HK-2 (cell line): ENCODE measurements around the gene DENND6B.
"Not testable (repeated sequence)": the region's sequence is repeated elsewhere in the genome, so short reads cannot be mapped to it uniquely, and the experiment has no call there.

Experiments used
- DNase-seq: peaks from one replicate; pipeline ENCODE4 v3.0.0-alpha.2; 2018; ENCODE audit not compliant: unreplicated experiment

Gene DENND6B, protein sequence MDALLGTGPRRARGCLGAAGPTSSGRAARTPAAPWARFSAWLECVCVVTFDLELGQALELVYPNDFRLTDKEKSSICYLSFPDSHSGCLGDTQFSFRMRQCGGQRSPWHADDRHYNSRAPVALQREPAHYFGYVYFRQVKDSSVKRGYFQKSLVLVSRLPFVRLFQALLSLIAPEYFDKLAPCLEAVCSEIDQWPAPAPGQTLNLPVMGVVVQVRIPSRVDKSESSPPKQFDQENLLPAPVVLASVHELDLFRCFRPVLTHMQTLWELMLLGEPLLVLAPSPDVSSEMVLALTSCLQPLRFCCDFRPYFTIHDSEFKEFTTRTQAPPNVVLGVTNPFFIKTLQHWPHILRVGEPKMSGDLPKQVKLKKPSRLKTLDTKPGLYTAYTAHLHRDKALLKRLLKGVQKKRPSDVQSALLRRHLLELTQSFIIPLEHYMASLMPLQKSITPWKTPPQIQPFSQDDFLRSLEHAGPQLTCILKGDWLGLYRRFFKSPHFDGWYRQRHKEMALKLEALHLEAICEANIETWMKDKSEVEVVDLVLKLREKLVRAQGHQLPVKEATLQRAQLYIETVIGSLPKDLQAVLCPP

DNA sequence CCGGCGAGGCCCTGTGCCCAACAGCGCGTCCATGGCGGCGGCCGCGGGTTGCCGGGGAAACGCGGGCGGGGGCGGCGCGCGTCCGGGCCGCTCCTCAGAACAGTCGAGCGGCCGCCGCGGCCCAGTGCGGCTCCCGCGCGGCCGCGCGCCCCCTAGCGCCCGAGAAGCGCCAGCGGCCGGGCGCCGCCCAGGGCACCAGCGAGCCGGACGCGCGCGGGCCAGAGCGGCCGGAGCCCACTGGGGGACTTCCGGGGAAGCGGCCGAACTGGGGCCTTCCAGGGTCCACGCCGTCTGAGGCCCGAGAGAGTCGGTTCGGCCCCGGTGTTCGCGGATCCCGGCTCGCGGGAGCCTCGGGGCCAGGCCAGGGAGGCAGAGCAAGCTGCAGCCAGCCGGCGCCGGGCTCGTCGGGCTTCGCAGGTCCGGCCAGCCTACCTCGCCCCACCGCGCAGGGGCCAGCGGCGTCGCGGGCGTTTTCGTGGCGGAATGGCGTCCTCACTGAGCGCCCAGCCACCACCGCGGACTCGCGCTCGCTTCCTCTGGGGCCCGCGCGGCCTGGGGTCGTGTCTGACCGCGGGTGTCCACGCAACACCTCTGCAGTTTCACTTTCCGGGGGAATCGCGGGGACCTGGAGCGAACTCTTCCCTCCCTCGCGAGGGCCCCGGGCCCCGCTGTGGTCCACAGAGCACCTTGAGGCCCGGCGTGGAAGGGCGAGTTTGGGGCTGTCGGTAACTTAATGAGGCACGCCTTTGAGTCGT is at the start of gene DENND6B:
TSS of gene DENND6B (minus strand) at position 57 of the 755 bp plus-strand sequence. CDS start at position 33, 24 bp downstream.
- peak; percentile 75 for DNase-seq

DNA sequence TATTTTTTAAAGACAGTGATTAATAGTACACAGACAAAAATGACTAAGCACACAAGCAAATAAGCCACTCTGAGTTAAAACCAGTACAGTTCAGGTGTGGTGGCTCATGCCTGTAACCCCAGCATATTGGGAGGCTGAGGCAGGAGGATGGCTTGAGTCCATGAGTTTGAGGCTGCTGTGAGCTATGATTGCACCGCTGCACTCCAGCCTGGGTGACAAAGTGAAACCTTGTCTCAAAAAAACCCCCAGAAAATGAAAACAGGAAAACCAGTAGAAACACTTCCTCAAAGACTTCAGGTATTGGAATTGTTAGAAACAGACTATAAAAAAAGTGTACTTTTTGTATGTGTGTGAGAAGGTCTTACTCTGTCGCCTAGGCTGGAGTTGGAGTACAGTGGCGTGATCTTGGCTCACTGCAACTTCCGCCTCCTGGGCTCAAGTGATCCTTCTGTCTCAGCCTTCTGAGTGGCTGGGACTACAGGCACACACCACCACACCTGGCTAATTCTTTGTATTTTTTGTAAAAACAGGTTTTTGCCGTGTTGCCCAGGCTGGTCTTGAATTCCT is 49.4 kb upstream of the DENND6B start:
- no peak for DNase-seq

DNA sequence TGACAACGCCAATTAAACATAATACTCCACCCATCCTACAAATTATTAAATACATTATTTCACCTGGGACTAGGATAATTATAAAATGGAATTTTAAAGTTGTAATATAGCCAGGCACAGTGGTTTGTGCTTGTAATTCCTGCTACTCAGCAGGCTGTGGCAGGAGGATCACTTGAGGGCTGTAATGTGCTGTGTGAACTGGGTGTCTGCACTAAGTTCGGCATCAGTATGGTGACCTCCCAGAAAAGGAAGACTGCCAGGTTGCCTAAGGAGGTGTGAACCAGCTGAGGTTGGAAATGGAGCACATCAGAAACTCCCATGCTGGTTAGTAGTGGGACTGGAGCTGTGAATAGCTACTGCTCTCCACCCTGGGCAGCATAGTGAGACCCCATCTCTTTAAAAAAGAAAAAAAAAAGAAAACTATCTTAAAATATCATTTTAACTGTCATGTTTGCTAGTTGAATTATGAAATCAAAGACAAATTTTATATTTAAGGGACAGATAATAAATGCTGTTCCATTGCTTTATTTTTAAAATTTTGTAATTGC is 44.4 kb upstream of the DENND6B start:
- DNase-seq, result no peak

DNA sequence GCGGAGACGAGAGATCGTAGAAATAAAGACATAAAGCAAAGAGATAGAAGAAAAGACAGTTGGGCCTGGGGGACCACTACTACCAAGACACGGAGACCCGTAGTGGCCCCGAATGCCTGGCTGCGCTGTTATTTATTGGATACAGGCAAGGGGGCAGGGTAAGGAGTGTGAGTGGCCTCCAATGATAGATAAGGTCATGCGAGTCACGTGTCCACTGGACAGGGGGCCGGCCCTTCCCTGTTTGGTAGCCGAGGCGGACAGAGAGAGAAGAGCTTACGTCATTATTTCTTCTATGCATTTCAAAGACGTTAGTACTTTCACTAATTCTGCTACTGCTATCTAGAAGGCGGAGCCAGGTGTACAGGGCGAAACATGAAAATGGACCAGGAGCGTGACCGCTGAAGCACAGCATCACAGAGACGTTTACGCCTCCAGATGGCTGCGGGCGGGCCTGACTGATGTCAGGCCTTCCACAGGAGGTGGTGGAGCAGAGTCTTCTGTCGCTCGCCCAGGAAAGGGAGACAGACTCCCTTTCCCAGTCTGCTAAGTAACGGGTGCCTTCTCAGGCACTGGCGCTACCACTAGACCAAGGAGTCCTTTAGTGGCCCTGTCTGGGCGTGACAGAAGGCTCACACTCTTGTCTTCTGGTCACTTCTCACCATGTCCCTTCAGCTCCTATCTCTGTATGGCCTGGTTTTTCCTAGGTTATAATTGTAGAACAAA is 41.1 kb upstream of the DENND6B start:
- no peak for DNase-seq

DNA sequence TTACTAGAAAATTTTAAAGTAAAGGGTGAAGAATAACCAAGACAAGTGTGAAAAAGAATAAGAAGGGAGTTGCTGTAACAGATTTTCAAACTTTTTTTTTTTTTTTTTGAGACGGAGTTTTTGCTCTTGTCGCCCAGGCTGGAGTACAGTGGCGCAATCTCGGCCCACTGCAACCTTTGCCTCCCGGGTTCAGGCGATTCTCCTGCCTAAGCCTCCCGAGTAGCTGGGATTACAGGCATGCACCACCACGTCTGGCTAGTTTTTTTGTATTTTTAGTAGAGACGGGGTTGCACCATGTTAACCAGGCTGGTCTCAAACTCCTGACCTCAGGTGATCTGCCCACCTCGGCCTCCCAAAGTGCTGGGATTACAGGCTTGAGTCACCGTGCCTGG is 37.0 kb upstream of the DENND6B start:
- not testable (repeated sequence) for DNase-seq

DNA sequence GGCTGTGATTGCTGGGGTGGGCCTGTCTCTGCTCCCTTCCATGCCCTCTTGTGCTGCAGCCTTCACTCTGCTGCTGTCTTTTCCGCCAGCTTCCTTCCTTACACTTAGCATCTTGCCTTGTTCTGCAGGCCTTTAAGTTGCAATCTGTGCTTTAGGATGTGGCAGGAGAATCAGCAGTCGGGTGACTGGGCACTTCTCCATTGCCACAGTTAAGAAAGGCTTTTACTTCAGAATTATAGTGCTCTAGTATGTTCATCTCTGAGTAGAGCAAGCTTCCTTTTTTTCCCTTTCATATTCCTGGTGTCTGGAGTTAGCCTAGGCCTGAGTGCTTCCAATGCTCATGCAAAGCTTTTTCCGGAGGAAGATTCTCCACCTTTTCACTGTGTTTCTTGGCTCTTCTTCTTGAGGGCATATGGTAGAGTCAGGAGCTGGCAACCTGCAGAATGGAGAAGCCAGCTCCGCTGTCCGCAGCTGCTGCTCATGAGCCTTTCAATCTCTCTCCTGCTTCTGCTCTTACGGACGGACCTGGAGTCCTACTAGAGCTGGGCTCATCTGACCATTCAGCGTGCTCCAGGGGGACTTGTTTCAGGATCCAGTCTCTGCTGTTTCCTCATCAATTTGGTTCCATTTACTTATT is 36.5 kb upstream of the DENND6B start:
- no peak for DNase-seq

DNA sequence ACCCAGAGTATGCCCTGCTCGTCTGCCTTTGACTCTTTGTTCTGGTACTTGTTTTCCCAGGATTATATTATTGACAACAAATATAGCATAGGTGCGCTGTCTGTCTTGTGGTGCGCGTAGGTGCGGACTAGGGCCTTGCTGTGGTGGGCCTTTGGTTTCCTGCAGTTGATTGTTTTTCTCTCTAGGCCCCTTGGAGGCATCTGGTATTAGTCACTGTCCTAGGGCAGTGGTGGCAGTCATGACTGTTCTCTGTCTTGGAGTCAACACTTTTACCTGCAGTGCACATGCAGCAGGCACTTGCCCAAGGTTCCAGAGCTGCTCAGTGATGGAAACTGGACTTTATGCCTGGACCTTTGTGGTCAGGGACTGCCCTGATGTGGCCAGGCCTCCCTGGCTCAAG is 34.9 kb upstream of the DENND6B start:
- no peak for DNase-seq

DNA sequence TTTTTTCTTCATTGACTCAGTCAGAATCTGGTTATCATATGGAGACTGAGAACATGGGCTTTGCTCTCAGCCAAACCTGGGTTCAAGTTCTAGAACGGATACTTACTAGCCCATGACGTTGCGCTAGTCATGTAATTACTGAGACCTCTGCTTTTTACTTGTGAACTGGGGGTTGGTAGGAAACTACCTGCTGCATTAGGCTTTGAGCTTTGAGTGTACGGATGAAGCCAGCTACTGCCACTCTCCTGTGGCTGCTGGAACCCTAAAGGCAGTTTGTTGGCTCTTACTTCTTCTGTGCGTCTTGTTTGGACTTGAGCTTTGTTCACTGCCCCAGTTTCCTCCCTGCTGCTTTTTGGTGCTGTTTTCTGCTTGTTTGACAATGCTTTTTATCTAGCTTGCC is 34.4 kb upstream of the DENND6B start:
- DNase-seq, result no peak

DNA sequence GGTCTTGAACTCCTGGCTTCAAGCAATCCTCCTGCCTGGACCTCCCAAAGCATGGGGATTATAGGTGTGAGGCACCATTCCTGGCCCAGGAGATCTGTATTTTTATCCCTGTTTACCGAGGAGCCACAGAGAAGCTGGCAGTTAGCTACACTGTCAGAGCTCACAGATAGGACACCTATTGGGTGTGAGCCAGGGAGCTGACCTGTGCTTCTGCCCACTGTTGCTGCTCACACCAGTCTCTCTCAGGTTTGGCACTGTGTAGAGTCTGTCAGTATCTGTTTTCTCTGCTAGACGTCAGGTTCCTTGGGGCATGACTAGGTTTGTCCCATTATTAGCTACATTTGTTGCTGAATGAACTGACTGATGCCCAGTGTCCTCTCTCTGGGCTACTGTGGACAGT is 33.8 kb upstream of the DENND6B start:
- DNase-seq, result no peak

DNA sequence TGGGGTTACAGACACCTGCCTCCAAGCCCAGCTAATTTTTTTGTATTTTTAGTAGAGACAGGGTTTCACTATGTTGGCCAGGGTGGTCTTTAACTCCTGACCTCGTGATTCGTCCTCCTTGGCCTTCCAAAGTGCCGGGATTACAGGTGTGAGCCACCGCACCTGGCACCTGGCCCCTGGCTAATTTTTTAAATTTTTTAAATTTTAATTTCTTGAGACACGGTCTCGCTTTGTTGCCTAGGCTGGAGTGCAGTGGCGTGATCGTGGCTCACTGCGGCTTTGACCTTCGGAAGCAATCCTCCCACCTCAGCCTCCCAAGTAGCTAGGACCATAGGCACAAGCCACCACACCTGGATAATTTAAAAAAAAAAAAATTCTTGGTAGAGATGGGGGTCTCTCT is 30.9 kb upstream of the DENND6B start:
- DNase-seq, result no peak

DNA sequence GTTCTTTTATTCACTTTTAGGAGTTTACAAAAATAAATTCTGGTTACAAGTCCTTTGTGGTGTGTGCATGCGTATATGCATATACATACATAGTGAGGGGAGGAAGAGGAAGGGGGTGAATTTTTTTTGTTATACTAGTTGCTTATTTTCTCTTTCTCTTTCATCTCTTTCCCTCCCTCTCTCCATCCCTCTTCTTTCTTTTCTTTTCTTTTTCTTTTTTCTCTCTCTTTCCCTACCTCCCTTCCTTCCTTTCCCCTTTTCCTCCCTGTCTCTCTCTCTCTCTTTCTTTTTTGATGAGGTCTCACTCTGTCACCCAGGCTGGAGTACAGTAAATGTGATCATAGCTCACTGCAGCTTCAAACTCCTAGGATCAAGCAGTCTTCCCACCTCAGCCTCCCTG is 30.4 kb upstream of the DENND6B start:
- no peak for DNase-seq

DNA sequence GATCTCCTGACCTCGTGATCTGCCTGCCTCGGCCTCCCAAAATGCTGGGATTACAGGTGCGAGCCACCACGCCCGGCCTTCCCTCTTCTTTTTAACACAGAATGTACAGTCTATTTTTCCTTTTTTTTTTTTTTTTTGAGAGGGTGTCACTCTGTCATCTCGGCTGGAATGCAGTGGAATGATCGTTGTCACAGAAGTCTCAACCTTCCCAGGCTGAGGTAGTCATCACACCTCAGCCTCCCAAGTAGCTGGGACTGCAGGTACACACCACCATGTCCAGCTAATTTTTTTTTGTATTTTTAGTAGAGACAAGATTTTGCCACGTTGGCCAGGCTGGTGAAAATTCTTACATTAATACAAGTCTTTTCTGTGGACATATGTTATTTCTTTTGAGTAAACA is 29.4 kb upstream of the DENND6B start:
- DNase-seq, result no peak

DNA sequence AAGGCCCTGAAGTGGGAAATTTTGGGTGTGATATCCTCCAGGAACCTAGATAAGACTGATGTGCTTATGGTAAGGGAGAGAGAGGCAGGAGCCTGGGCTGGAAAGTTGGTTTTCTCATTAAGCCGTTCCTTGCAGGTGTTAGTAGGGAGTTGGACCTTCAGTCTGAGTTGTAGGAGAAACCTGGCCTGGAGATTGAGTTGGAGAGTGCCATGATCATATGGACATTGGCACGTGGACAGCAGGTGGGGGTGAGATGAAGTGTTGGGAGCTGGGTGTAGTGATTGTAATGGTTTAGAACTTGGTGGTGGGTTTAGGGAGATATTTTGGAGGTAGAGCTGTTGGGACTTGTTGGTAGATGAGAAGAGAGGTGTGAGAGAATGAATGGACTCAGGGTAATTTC is 21.2 kb upstream of the DENND6B start:
- DNase-seq, result no peak

DNA sequence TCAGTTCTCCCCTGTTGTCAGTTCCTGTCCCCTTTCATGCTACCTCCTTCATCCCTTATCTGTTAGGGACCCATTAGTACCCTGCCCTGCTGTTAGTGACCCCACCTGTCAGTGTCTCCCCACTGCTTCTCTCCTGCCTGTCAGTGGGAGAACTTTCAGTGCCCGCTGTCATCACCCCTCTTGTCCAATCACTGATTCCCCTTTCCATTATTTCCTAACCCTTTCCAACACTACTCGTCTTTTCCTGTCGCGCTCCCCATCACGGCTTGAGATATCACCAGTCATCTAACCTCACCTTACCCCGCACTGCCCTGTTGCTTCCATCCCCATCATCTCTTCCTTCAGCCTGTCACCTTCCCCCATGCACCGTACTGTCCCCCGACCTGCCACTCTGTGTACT is 20.3 kb upstream of the DENND6B start:
- no peak for DNase-seq

DNA sequence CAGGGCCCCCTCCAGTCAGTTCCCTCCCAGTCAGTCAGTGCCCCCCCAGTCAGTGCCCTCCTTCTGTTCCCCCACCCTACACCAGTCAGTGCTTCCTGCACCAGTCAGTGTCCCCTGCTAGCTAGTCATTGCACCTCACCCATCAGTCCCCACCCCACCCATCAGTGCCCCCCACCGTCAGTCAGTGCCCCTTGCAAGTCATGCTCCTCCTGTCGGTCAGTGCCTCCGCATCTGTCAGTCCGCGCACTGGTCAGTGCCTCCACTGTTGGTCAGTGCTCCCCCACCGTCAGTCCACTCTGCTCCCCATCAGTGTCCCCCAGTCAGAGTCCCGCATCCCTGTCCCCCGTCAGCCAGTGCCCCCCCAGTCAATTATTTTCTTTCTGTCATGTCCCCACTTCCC is 19.7 kb upstream of the DENND6B start:
- DNase-seq, result no peak

DNA sequence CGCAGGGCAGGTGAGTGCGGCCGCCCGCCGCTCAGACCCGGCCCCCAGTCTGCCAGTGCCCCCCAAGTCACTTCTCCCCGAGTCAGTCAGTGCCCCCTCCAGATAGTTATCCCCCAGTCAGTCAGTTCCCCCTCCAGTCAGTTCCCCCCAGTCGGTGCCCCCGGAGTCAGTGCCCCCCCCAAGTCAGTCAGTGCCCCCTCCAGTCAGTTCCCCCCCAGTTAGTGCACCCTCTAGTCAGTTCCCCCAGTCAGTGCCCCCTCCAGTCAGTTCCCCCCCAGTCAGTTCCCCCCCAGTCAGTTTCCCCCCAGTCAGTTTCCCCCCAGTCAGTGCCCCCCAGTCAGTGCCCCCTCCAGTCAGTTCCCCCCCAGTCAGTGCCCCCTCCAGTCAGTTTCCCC is 16.7 kb upstream of the DENND6B start:
- DNase-seq, result no peak

DNA sequence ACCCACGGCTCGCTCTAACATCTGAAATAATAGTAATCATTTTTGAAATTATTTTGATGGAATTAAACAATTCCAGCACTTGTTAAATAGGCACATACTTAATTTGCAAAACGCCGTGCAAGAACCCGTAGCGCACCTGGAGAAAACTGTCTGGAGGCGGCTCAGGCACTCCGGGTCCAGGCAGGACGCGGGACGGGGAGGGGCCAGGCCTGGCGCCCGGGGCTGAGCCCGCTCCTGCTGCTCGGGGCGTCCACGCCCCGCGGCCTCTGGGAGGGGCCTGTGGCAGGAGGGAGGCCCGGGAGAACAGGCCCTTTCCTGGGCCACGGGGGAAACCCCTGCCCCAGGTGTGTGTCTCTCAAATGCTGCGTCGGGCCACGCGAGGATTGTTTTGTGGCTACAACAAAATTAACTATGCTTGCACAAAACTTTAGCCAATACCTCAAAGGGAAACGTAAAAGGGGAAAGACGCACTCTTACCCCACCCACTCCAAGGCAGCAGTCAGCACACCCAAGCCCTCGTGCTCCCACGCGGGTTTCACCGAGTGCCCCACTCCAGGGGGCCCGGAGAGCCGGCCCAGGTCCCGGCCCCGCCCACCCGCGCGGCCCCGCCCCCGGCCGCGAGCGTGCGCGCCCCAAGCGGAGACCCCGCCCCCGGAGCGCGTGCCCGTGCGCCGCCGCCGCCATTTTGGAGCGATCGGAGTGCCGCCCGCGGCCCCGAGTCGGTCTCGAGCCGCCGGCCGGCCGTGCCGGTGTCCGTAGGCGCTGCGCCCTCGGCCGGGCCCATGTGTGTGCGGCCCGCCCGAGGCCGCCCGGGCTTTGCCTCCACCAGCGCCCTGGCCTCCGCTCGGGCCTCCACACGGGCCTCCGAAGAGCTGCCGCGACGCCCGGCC is 16.1 kb upstream of the DENND6B start, which contains the start of gene PPP6R2:
TSS of gene PPP6R2 (plus strand) at position 677 of the 890 bp plus-strand sequence. CDS start 50,582 bp downstream, outside the sequence.
- DNase-seq, result peak; percentile 77

DNA sequence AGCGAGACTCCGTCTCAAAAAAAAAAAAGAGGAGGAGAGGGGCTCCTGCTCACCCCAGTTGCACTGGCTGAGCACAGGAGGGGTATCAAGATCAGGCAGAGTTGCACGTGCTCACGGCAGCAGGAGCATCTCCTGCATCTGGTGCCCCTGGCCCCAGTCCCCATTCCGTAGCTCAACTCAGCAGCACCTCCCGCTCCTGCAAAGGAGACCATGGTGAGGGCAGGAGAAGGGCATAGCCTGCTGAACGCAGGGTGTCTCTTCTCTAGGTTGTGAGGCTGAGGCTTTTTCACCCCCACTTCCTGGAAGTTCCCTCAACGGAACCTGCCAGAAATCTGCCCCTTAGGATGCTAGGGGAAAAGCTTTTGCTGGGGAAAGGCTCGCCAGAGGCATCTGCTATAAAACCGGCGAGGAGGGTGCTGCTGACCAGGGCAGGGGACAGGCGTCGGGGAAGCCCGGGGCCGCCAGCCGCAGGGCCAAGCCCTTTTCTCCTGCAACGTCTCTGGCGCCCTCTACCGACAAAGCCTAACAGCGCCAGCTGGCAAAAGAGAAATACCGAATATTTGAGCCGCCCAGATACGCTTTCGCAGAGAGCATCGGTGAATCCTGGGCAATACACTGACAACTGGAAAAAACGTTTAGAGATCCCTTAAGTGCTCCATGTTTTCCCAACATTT is 15.3 kb upstream of the DENND6B start:
- peak; percentile 86 for DNase-seq
